Liver (tissue), 9 donors: ENCODE results near the gene APRT. TPM values are rescaled to one million over a fixed set of nuclear protein-coding genes. Genes with fewer than 3 reads are reported as not detected.

Experiments
- DNase-seq: peaks from one replicate; pipeline ENCODE4 v3.0.0-alpha.2; 2017; ENCODE audit warnings: low spot score
- H3K27ac ChIP-seq, 2 donors: one replicate each; pipeline ENCODE4 v1.7.0; 2013; ENCODE audit warnings: inconsistent platforms in 2 of 2, low read length in 2 of 2, control low read depth in 1 of 2, low read depth in 1 of 2, mild to moderate bottlenecking in 1 of 2
- H3K27me3 ChIP-seq, 4 donors: one replicate each; pipeline versions ENCODE4 v1.6.1 to v1.7.0; 2013; ENCODE audit warnings: low read length in 3 of 4, inconsistent platforms in 1 of 4, mild to moderate bottlenecking in 1 of 4, moderate library complexity in 1 of 4; ENCODE audit not compliant: control insufficient read depth in 4 of 4, insufficient read depth in 4 of 4
- H3K36me3 ChIP-seq, 4 donors: one replicate each; pipeline versions ENCODE4 v1.6.1 to v1.7.0; 2013; ENCODE audit warnings: low read length in 3 of 4, mild to moderate bottlenecking in 3 of 4, low read depth in 1 of 4, moderate library complexity in 1 of 4; ENCODE audit not compliant: control insufficient read depth in 4 of 4, insufficient read depth in 3 of 4
- H3K4me1 ChIP-seq, 4 donors: one replicate each; pipeline versions ENCODE4 v1.6.1 to v1.7.0; 2013; ENCODE audit warnings: low read length in 3 of 4, mild to moderate bottlenecking in 3 of 4, moderate library complexity in 1 of 4; ENCODE audit not compliant: control insufficient read depth in 4 of 4, insufficient read depth in 4 of 4
- H3K4me3 ChIP-seq, 3 donors: one replicate each; pipeline versions ENCODE4 v1.6.1 to v1.7.0; 2013; ENCODE audit warnings: low read length in 3 of 3, control low read depth in 1 of 3, low read depth in 1 of 3, mild to moderate bottlenecking in 1 of 3
- H3K9ac ChIP-seq, 2 donors: one replicate each; pipeline ENCODE4 v1.7.0; 2013; ENCODE audit warnings: low read length in 2 of 2, mild to moderate bottlenecking in 2 of 2, moderate library complexity in 2 of 2, control low read depth in 1 of 2, low read depth in 1 of 2
- H3K9me3 ChIP-seq, 4 donors: one replicate each; pipeline versions ENCODE4 v1.6.1 to v1.7.0; 2013; ENCODE audit warnings: low read length in 3 of 4; ENCODE audit not compliant: control insufficient read depth in 4 of 4
- EGR1 ChIP-seq, 2 donors: IDR thresholded peaks; 2 replicates each; pipeline ENCODE4 v1.6.1; 2016 to 2018; ENCODE audit warnings: antibody characterized with exemption in 2 of 2, low read depth in 2 of 2
- FOXA1 ChIP-seq: IDR thresholded peaks from 2 replicates; pipeline ENCODE4 v1.6.1; 2016; ENCODE audit warnings: antibody characterized with exemption
- FOXA2 ChIP-seq: IDR thresholded peaks from 2 replicates; pipeline ENCODE4 v1.6.1; 2016; ENCODE audit warnings: antibody characterized with exemption
- GABPA ChIP-seq, 2 donors: IDR thresholded peaks in 1 of 2; conservative IDR thresholded peaks in 1 of 2; 2 replicates each; pipeline ENCODE4 v1.6.1; 2016; ENCODE audit warnings: antibody characterized with exemption in 2 of 2, mild to moderate bottlenecking in 1 of 2, moderate library complexity in 1 of 2
- HNF4A ChIP-seq, 2 donors: conservative IDR thresholded peaks; 2 replicates each; pipeline ENCODE4 v1.6.1; 2016; ENCODE audit warnings: antibody characterized with exemption in 2 of 2, mild to moderate bottlenecking in 2 of 2
- HNF4G ChIP-seq: IDR thresholded peaks from 2 replicates; pipeline ENCODE4 v1.6.1; 2016; ENCODE audit warnings: antibody characterized with exemption
- JUND ChIP-seq, 2 donors: IDR thresholded peaks; 2 replicates each; pipeline ENCODE4 v1.6.1; 2016; ENCODE audit warnings: antibody characterized with exemption in 2 of 2
- MAX ChIP-seq: IDR thresholded peaks from 2 replicates; pipeline ENCODE4 v1.6.1; 2016; ENCODE audit warnings: antibody characterized with exemption
- NR2F2 ChIP-seq: IDR thresholded peaks from 2 replicates; pipeline ENCODE4 v1.6.1; 2016; ENCODE audit warnings: antibody characterized with exemption
- RAD21 ChIP-seq, 2 donors: IDR thresholded peaks; 2 replicates each; pipeline ENCODE4 v1.6.1; 2016; ENCODE audit warnings: antibody characterized with exemption in 2 of 2, mild to moderate bottlenecking in 2 of 2
- REST ChIP-seq: IDR thresholded peaks from 2 replicates; pipeline ENCODE4 v1.6.1; 2016; ENCODE audit warnings: antibody characterized with exemption, mild to moderate bottlenecking
- RXRA ChIP-seq, 2 donors: IDR thresholded peaks; 2 replicates each; pipeline ENCODE4 v1.6.1; 2017 to 2018; ENCODE audit warnings: antibody characterized with exemption in 2 of 2, mild to moderate bottlenecking in 1 of 2
- SP1 ChIP-seq: IDR thresholded peaks from 2 replicates; pipeline ENCODE4 v1.6.1; 2018; ENCODE audit warnings: antibody characterized with exemption, mild to moderate bottlenecking
- TAF1 ChIP-seq: conservative IDR thresholded peaks from 2 replicates; pipeline ENCODE4 v1.6.1; 2016; ENCODE audit warnings: antibody characterized with exemption, mild to moderate bottlenecking
- YY1 ChIP-seq: IDR thresholded peaks from 2 replicates; pipeline ENCODE4 v1.6.1; 2016; ENCODE audit warnings: antibody characterized with exemption, mild to moderate bottlenecking
- WGBS: extraction: QIAGEN DNeasy Blood & Tissue Kit; methylation state at CpG from one replicate; pipeline ENCODE4 v1.1.7; 2013; 5-methylcytosine and 5-hydroxymethylcytosine counted together
- polyA plus RNA-seq, 2 donors: library from polyadenylated mRNA; stranded (reverse) in 1 of 2; unstranded in 1 of 2; fragments of 200-250 nt in 1 of 2; fragments of >200 nt in 1 of 2; fragmentation: Nextera tagmentation in 1 of 2; extraction: Ambion mirVana in 1 of 2; gene quantifications; one replicate each; pipeline versions ENCODE4 v1.2.1 to v1.2.3, GENCODE V29; 2013 to 2015
- total RNA-seq, 2 donors: library from RNA; depleted of rRNA; stranded (reverse); fragments of >200 nt; gene quantifications; one replicate each; pipeline ENCODE4 v1.2.3, GENCODE V29; 2014
- TF ChIP-seq, protein P1 (sequence below): fragments of 150-350 bp; IDR thresholded peaks from 2 replicates; pipeline ENCODE4 v1.5.1; 2017; ENCODE audit warnings: improper control_type of control experiment, low read depth, low read length; ENCODE audit not compliant: missing input control
- TF ChIP-seq, protein P2 (sequence below): IDR thresholded peaks from 2 replicates; pipeline ENCODE4 v1.6.1; 2016; ENCODE audit warnings: antibody characterized with exemption
- TF ChIP-seq, protein P3 (sequence below): IDR thresholded peaks from 2 replicates; pipeline ENCODE4 v1.6.1; 2016; ENCODE audit warnings: antibody characterized with exemption
- donor health status: healthy.
- donor health status: healthy.
- donor health status: healthy.
- donor health status: healthy.
- donor health status: healthy.

APRT gene
- total and polyA plus RNA-seq, 4 donors = 27.9 to 160 (median 94.4) TPM

DNA sequence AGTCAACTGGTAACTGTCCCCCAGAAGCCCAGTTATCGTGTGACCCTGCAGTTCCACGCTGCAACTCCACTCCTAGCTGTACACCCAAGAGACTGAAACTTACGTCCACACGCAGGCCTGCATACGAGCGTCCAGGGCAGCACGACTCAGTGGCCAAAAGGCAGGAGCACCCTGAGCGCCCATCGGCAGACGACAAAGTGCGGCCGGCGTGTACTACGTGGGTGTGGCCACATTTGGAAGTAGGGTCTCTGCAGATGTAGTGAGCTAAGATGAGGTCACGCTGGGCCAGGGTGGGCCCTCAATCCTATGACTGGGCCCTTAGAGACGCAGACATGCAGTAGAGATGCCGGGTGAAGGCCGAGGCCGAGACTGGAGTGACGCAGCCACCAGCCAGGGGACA lies 31.5 kb upstream of the APRT start:
- no peak for DNase-seq
- 96% methylated on average over 20 of the region's 20 CpGs for WGBS
- H3K27me3 ChIP-seq = no peaks in the 10 kb centered on the region
- no peak overlapping the region for H3K4me3 ChIP-seq
- H3K4me1 ChIP-seq = no peaks in the 10 kb centered on the region
- peaks cover 0 to 32% (median 5%) of the 10 kb centered on the region in 4 donors for H3K36me3 ChIP-seq
- H3K9me3 ChIP-seq = no peaks in the 10 kb centered on the region
- H3K27ac ChIP-seq = no peak overlapping the region
- no peak overlapping the region for H3K9ac ChIP-seq
- TF ChIP-seq HNF4G = no peak
- TF ChIP-seq TAF1 = no peak
- no peak for TF ChIP-seq GABPA (IDR thresholded peaks at IDR 0.05 in 1 of 2, conservative IDR thresholded peaks at IDR 0.05 in 1 of 2)
- TF ChIP-seq RXRA (IDR thresholded peaks at IDR 0.05) = no peak
- TF ChIP-seq FOXA1 = no peak
- TF ChIP-seq, protein P1, sequence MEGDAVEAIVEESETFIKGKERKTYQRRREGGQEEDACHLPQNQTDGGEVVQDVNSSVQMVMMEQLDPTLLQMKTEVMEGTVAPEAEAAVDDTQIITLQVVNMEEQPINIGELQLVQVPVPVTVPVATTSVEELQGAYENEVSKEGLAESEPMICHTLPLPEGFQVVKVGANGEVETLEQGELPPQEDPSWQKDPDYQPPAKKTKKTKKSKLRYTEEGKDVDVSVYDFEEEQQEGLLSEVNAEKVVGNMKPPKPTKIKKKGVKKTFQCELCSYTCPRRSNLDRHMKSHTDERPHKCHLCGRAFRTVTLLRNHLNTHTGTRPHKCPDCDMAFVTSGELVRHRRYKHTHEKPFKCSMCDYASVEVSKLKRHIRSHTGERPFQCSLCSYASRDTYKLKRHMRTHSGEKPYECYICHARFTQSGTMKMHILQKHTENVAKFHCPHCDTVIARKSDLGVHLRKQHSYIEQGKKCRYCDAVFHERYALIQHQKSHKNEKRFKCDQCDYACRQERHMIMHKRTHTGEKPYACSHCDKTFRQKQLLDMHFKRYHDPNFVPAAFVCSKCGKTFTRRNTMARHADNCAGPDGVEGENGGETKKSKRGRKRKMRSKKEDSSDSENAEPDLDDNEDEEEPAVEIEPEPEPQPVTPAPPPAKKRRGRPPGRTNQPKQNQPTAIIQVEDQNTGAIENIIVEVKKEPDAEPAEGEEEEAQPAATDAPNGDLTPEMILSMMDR = no peak
- no peak for TF ChIP-seq MAX
- no peak for TF ChIP-seq RAD21 (IDR thresholded peaks at IDR 0.05)
- TF ChIP-seq FOXA2 = no peak
- TF ChIP-seq EGR1 (IDR thresholded peaks at IDR 0.05; ENCODE audit: low read depth in 2 of 2) = no peak
- TF ChIP-seq, protein P2, sequence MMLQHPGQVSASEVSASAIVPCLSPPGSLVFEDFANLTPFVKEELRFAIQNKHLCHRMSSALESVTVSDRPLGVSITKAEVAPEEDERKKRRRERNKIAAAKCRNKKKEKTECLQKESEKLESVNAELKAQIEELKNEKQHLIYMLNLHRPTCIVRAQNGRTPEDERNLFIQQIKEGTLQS = no peak
- TF ChIP-seq JUND (IDR thresholded peaks at IDR 0.05) = no peak
- TF ChIP-seq SP1 = no peak
- TF ChIP-seq, protein P3, sequence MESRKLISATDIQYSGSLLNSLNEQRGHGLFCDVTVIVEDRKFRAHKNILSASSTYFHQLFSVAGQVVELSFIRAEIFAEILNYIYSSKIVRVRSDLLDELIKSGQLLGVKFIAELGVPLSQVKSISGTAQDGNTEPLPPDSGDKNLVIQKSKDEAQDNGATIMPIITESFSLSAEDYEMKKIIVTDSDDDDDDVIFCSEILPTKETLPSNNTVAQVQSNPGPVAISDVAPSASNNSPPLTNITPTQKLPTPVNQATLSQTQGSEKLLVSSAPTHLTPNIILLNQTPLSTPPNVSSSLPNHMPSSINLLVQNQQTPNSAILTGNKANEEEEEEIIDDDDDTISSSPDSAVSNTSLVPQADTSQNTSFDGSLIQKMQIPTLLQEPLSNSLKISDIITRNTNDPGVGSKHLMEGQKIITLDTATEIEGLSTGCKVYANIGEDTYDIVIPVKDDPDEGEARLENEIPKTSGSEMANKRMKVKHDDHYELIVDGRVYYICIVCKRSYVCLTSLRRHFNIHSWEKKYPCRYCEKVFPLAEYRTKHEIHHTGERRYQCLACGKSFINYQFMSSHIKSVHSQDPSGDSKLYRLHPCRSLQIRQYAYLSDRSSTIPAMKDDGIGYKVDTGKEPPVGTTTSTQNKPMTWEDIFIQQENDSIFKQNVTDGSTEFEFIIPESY = no peak
- TF ChIP-seq NR2F2 = no peak
- TF ChIP-seq HNF4A (conservative IDR thresholded peaks at IDR 0.05) = no peak
- no peak for TF ChIP-seq REST
- no peak for TF ChIP-seq YY1
